ENCODE data around the gene THAP4.

The THAP4 gene

GRCh38 chr2:241563031-241563507 is 73.9 kb downstream of the THAP4 start:
- no peaks in the 10 kb centered on the region for H3K4me1 ChIP-seq (ENCODE audit: low read length)
- no peak overlapping the region for H3K27ac ChIP-seq (ENCODE audit: low read length)
- TF ChIP-seq CTCF (IDR thresholded peaks at IDR 0.05; ENCODE audit: low read depth, low read length) (no peak), EZH2phosphoT487 (IDR thresholded peaks at IDR 0.05; ENCODE audit: low read depth) (no peak)
- H3K9ac ChIP-seq (ENCODE audit: low read length), result no peak overlapping the region
- H3K9me3 ChIP-seq (ENCODE audit: insufficient read depth, low read length), result no peaks in the 10 kb centered on the region
- H3K4me2 ChIP-seq (ENCODE audit: low read length), result no peak overlapping the region
- no peaks in the 10 kb centered on the region for H3K79me2 ChIP-seq (ENCODE audit: low read length)
- H2AFZ ChIP-seq (ENCODE audit: low read depth, low read length), result no peak overlapping the region
- no peaks in the 10 kb centered on the region for H4K20me1 ChIP-seq (ENCODE audit: insufficient read depth, low read length)
- no peaks in the 10 kb centered on the region for H3K36me3 ChIP-seq (replicated peaks; ENCODE audit: low read depth, low read length)
- no peaks in the 10 kb centered on the region for H3K27me3 ChIP-seq (ENCODE audit: low read depth, low read length)
- no peak overlapping the region for H3K4me3 ChIP-seq (ENCODE audit: low read length)

GRCh38 chr2:241562269-241562891 is 74.6 kb downstream of the THAP4 start:
- TF ChIP-seq EZH2phosphoT487 (IDR thresholded peaks at IDR 0.05; ENCODE audit: low read depth), result no peak
- no peak for TF ChIP-seq CTCF (IDR thresholded peaks at IDR 0.05; ENCODE audit: low read depth, low read length)
- Histone ChIP-seq H3K4me1 (ENCODE audit: low read length) (no peaks in the 10 kb centered on the region), H2AFZ (ENCODE audit: low read depth, low read length) (no peak overlapping the region), H4K20me1 (ENCODE audit: insufficient read depth, low read length) (no peaks in the 10 kb centered on the region), H3K36me3 (replicated peaks; ENCODE audit: low read depth, low read length) (no peaks in the 10 kb centered on the region), H3K4me2 (ENCODE audit: low read length) (no peak overlapping the region), H3K9ac (ENCODE audit: low read length) (no peak overlapping the region), H3K27me3 (ENCODE audit: low read depth, low read length) (no peaks in the 10 kb centered on the region), H3K4me3 (ENCODE audit: low read length) (no peak overlapping the region), H3K27ac (ENCODE audit: low read length) (no peak overlapping the region), H3K79me2 (ENCODE audit: low read length) (no peaks in the 10 kb centered on the region), H3K9me3 (ENCODE audit: insufficient read depth, low read length) (no peaks in the 10 kb centered on the region)

GRCh38 chr2:241561832-241562231 is 75.1 kb downstream of the THAP4 start:
- H2AFZ ChIP-seq (ENCODE audit: low read depth, low read length), result no peak overlapping the region
- no peaks in the 10 kb centered on the region for H3K4me1 ChIP-seq (ENCODE audit: low read length)
- TF ChIP-seq EZH2phosphoT487 (IDR thresholded peaks at IDR 0.05; ENCODE audit: low read depth) (no peak), CTCF (IDR thresholded peaks at IDR 0.05; ENCODE audit: low read depth, low read length) (no peak)
- no peaks in the 10 kb centered on the region for H3K27me3 ChIP-seq (ENCODE audit: low read depth, low read length)
- H3K4me2 ChIP-seq (ENCODE audit: low read length), result no peak overlapping the region
- H3K36me3 ChIP-seq (replicated peaks; ENCODE audit: low read depth, low read length), result no peaks in the 10 kb centered on the region
- H4K20me1 ChIP-seq (ENCODE audit: insufficient read depth, low read length), result no peaks in the 10 kb centered on the region
- H3K27ac ChIP-seq (ENCODE audit: low read length), result no peak overlapping the region
- H3K4me3 ChIP-seq (ENCODE audit: low read length), result no peak overlapping the region
- H3K9me3 ChIP-seq (ENCODE audit: insufficient read depth, low read length), result no peaks in the 10 kb centered on the region
- no peaks in the 10 kb centered on the region for H3K79me2 ChIP-seq (ENCODE audit: low read length)
- no peak overlapping the region for H3K9ac ChIP-seq (ENCODE audit: low read length)

GRCh38 chr2:241560883-241561474 is 76.0 kb downstream of the THAP4 start:
- H4K20me1 ChIP-seq (ENCODE audit: insufficient read depth, low read length), result no peaks in the 10 kb centered on the region
- H3K9me3 ChIP-seq (ENCODE audit: insufficient read depth, low read length), result no peaks in the 10 kb centered on the region
- no peak overlapping the region for H2AFZ ChIP-seq (ENCODE audit: low read depth, low read length)
- no peak overlapping the region for H3K9ac ChIP-seq (ENCODE audit: low read length)
- TF ChIP-seq CTCF (IDR thresholded peaks at IDR 0.05; ENCODE audit: low read depth, low read length) (no peak), EZH2phosphoT487 (IDR thresholded peaks at IDR 0.05; ENCODE audit: low read depth) (no peak)
- H3K79me2 ChIP-seq (ENCODE audit: low read length), result no peaks in the 10 kb centered on the region
- H3K27ac ChIP-seq (ENCODE audit: low read length), result no peak overlapping the region
- H3K36me3 ChIP-seq (replicated peaks; ENCODE audit: low read depth, low read length), result no peaks in the 10 kb centered on the region
- H3K4me3 ChIP-seq (ENCODE audit: low read length), result no peak overlapping the region
- H3K27me3 ChIP-seq (ENCODE audit: low read depth, low read length), result no peaks in the 10 kb centered on the region
- no peaks in the 10 kb centered on the region for H3K4me1 ChIP-seq (ENCODE audit: low read length)
- H3K4me2 ChIP-seq (ENCODE audit: low read length), result no peak overlapping the region
